Measurements from ENCODE around the gene PTTG1IP.

DNA sequence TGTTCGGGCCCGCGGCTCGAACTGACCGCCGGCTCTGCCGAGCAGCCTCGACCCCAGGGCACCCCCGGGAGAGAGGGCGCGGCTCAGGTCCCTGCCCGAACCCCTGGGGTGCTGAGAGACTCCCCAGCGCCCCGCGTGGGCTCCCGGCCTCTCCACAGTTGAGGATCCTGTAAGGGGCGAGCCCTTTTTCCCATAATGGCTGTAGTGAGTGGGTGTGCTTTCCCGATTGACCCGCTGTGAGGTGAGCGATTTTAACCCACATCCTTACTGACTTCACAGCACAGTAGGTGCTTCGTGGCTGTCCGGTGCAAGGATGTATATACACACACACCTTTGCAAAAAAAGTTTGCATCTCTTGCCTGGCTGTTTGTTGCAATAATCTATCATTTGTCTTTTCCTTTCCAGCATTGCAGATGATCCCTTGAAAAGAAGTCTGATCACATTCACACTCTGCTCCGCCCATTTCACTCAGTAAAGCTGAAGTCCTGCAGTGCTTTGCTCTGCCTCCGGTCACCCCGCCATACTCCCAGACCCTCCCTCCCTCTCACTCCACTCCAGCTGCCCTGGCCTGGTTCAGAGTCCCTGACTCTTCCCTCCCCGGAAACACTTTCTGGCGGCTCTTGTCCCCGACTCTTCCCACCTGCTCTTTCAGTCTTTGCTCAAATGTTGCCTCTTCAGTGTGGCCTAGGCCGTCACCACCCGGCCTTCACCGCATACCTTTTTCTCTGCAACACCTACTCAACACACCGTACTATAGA is 70.9 kb downstream of the PTTG1IP start:
- TF ChIP-seq, protein P1, sequence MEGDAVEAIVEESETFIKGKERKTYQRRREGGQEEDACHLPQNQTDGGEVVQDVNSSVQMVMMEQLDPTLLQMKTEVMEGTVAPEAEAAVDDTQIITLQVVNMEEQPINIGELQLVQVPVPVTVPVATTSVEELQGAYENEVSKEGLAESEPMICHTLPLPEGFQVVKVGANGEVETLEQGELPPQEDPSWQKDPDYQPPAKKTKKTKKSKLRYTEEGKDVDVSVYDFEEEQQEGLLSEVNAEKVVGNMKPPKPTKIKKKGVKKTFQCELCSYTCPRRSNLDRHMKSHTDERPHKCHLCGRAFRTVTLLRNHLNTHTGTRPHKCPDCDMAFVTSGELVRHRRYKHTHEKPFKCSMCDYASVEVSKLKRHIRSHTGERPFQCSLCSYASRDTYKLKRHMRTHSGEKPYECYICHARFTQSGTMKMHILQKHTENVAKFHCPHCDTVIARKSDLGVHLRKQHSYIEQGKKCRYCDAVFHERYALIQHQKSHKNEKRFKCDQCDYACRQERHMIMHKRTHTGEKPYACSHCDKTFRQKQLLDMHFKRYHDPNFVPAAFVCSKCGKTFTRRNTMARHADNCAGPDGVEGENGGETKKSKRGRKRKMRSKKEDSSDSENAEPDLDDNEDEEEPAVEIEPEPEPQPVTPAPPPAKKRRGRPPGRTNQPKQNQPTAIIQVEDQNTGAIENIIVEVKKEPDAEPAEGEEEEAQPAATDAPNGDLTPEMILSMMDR (CRISPR knock-in tag; IDR thresholded peaks at IDR 0.05) = no peak
- TF ChIP-seq UBTF (CRISPR knock-in tag; IDR thresholded peaks at IDR 0.05) (peak; percentile 19; the same call in 1 of the 2 replicates), GABPA (IDR thresholded peaks at IDR 0.05; ENCODE audit: low read depth, low read length) (peak; percentile 35), GABPA (CRISPR knock-in tag; IDR thresholded peaks at IDR 0.05; ENCODE audit: low read depth) (peak; percentile 84), IKZF5 (CRISPR knock-in tag; IDR thresholded peaks at IDR 0.05) (no peak), FOXJ3 (CRISPR knock-in tag; IDR thresholded peaks at IDR 0.05; ENCODE audit: borderline replicate concordance) (no peak), ZMAT5 (CRISPR knock-in tag; IDR thresholded peaks at IDR 0.05; ENCODE audit: borderline replicate concordance, low read depth) (no peak), EZH2 (conservative IDR thresholded peaks at IDR 0.05; ENCODE audit: low read depth, low read length) (no peak), RAD21 (CRISPR knock-in tag; IDR thresholded peaks at IDR 0.05) (no peak), HCFC1 (IDR thresholded peaks at IDR 0.05; ENCODE audit: low read depth, low read length) (no peak), SALL2 (CRISPR knock-in tag; IDR thresholded peaks at IDR 0.05) (no peak), ELF3 (CRISPR knock-in tag; IDR thresholded peaks at IDR 0.05) (0 out of 2 replicates have a peak, but pooled peaks have one; percentile 9), NFATC3 (CRISPR knock-in tag; IDR thresholded peaks at IDR 0.05) (no peak), ZNF280B (CRISPR knock-in tag; IDR thresholded peaks at IDR 0.05; ENCODE audit: borderline replicate concordance) (0 out of 2 replicates have a peak, but pooled peaks have one; percentile 26)

Measured in HepG2 (cell line).